ENCODE results near the gene COX5A. TPM values are rescaled to one million over a fixed set of nuclear protein-coding genes. Genes with fewer than 3 reads are reported as not detected.

COX5A gene
- total and polyA plus RNA-seq, 2 of the 13 experiments (the other 11 are each of a cell fraction or from before 2014, with no cell fraction given), result 158 to 218 TPM

DNA sequence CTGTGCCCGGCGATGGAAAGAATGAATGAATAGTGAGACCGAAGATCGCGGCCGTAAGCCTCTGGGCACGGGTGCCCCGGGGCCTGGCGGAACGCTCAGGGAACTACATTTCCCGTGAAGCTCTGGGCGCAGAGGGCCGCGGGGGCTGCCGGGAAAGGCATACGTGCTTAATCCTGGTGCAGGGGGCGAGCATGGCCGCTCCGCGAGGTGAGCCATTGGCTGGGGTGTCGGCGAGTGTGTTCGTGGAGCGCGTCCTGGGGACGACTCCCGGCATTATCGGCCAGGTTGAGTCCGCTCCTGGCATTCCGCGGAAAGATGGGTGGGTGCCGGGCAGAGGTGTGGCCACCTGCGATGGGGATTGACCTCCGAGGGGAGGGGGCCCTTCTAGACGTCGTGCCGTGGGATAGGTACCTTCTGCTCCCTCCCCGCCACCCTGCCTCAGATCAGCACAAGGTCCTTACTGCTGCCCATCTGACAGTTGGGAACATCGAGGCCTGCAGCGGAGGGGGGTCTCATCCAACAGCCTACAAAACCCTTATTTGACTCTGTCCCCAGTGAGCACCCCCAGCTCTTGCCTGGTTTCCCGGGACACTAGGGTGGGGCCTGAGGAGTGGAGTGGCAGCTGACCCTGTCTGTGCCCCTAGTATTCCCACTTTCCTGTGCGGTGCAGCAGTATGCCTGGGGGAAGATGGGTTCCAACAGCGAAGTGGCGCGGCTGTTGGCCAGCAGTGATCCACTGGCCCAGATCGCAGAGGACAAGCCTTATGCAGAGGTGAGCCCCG is 47.8 kb downstream of the COX5A start, which contains the start of gene MPI (continued):
- TF ChIP-seq ZBTB38 (CRISPR knock-in tag; IDR thresholded peaks at IDR 0.05) (peak; percentile 42; the same call in 1 of the 2 replicates), AGO1 (IDR thresholded peaks at IDR 0.05; ENCODE audit: low read depth, low read length, poor library complexity, severe bottlenecking) (peak; percentile 70), PHF20 (CRISPR knock-in tag; IDR thresholded peaks at IDR 0.05) (0 out of 2 replicates have a peak, but pooled peaks have one; percentile 51), AGO2 (optimal IDR thresholded peaks at IDR 0.05; ENCODE audit: low read depth, low read length) (peak; percentile 81), SP2 (CRISPR knock-in tag; IDR thresholded peaks at IDR 0.05) (0 out of 2 replicates have a peak, but pooled peaks have one; percentile 3), WIZ (CRISPR knock-in tag; IDR thresholded peaks at IDR 0.05) (no peak), BORCS8-MEF2B (CRISPR knock-in tag; IDR thresholded peaks at IDR 0.05) (peak; percentile 68; the same call in 1 of the 2 replicates), GATAD2A (CRISPR knock-in tag; IDR thresholded peaks at IDR 0.05) (peak; percentile 59), ZC3H4 (CRISPR knock-in tag; IDR thresholded peaks at IDR 0.05; ENCODE audit: borderline replicate concordance) (no peak; the same call in 1 of the 2 replicates), ZBTB20 (CRISPR knock-in tag; IDR thresholded peaks at IDR 0.05; ENCODE audit: borderline replicate concordance, low read depth) (peak; percentile 50; the same call in 1 of the 2 replicates), HMG20B (CRISPR knock-in tag; conservative IDR thresholded peaks at IDR 0.05) (0 out of 2 replicates have a peak, but pooled peaks have one; percentile 11), ZNF547 (CRISPR knock-in tag; IDR thresholded peaks at IDR 0.05) (0 out of 2 replicates have a peak, but pooled peaks have one; percentile 68), ZBTB1 (CRISPR knock-in tag; IDR thresholded peaks at IDR 0.05; ENCODE audit: borderline replicate concordance) (no peak)
- TF ChIP-seq, protein P1, sequence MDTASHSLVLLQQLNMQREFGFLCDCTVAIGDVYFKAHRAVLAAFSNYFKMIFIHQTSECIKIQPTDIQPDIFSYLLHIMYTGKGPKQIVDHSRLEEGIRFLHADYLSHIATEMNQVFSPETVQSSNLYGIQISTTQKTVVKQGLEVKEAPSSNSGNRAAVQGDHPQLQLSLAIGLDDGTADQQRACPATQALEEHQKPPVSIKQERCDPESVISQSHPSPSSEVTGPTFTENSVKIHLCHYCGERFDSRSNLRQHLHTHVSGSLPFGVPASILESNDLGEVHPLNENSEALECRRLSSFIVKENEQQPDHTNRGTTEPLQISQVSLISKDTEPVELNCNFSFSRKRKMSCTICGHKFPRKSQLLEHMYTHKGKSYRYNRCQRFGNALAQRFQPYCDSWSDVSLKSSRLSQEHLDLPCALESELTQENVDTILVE (CRISPR knock-in tag; IDR thresholded peaks at IDR 0.05), result 0 out of 2 replicates have a peak, but pooled peaks have one; percentile 20
- TF ChIP-seq, protein P2, sequence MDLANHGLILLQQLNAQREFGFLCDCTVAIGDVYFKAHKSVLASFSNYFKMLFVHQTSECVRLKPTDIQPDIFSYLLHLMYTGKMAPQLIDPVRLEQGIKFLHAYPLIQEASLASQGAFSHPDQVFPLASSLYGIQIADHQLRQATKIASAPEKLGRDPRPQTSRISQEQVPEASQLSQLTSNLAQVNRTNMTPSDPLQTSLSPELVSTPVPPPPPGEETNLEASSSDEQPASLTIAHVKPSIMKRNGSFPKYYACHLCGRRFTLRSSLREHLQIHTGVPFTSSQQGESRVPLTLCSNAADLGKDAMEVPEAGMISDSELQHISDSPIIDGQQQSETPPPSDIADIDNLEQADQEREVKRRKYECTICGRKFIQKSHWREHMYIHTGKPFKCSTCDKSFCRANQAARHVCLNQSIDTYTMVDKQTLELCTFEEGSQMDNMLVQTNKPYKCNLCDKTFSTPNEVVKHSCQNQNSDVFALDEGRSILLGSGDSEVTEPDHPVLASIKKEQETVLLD (CRISPR knock-in tag; IDR thresholded peaks at IDR 0.05; ENCODE audit: low read depth), result no peak
- TF ChIP-seq, protein P3, sequence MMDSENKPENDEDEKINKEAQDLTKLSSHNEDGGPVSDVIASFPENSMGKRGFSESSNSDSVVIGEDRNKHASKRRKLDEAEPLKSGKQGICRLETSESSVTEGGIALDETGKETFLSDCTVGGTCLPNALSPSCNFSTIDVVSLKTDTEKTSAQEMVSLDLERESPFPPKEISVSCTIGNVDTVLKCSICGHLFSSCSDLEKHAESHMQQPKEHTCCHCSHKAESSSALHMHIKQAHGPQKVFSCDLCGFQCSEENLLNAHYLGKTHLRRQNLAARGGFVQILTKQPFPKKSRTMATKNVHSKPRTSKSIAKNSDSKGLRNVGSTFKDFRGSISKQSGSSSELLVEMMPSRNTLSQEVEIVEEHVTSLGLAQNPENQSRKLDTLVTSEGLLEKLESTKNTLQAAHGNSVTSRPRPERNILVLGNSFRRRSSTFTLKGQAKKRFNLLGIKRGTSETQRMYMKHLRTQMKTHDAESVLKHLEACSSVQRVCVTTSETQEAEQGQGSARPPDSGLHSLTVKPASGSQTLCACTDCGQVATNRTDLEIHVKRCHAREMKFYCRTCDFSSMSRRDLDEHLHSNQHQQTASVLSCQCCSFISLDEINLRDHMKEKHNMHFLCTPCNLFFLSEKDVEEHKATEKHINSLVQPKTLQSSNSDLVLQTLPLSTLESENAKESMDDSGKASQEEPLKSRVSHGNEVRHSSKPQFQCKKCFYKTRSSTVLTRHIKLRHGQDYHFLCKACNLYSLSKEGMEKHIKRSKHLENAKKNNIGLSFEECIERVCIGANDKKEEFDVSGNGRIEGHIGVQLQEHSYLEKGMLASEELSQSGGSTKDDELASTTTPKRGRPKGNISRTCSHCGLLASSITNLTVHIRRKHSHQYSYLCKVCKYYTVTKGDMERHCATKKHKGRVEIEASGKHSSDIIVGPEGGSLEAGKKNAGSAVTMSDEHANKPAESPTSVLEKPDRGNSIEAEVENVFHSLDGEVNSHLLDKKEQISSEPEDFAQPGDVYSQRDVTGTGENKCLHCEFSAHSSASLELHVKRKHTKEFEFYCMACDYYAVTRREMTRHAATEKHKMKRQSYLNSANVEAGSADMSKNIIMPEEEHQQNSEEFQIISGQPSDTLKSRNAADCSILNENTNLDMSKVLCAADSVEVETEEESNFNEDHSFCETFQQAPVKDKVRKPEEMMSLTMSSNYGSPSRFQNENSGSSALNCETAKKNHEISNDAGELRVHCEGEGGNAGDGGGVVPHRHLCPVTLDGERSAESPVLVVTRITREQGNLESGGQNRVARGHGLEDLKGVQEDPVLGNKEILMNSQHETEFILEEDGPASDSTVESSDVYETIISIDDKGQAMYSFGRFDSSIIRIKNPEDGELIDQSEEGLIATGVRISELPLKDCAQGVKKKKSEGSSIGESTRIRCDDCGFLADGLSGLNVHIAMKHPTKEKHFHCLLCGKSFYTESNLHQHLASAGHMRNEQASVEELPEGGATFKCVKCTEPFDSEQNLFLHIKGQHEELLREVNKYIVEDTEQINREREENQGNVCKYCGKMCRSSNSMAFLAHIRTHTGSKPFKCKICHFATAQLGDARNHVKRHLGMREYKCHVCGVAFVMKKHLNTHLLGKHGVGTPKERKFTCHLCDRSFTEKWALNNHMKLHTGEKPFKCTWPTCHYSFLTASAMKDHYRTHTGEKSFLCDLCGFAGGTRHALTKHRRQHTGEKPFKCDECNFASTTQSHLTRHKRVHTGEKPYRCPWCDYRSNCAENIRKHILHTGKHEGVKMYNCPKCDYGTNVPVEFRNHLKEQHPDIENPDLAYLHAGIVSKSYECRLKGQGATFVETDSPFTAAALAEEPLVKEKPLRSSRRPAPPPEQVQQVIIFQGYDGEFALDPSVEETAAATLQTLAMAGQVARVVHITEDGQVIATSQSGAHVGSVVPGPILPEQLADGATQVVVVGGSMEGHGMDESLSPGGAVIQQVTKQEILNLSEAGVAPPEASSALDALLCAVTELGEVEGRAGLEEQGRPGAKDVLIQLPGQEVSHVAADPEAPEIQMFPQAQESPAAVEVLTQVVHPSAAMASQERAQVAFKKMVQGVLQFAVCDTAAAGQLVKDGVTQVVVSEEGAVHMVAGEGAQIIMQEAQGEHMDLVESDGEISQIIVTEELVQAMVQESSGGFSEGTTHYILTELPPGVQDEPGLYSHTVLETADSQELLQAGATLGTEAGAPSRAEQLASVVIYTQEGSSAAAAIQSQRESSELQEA (CRISPR knock-in tag; IDR thresholded peaks at IDR 0.05; ENCODE audit: not compliant biosample characterization), result peak; percentile 26

All from HepG2 (cell line).